HEK293 (cell line): ENCODE data around the gene LAMP1.

ENCODE experiments used
- ATF2 ChIP-seq: fragments of 450-650 bp; formaldehyde crosslinking; IDR thresholded peaks from 2 replicates; pipeline ENCODE4 v1.5.1; 2016; ENCODE audit warnings: missing biosample characterization, missing genetic modification characterization, low read depth
- ELK4 ChIP-seq: IDR thresholded peaks from 2 replicates; pipeline ENCODE4 v1.6.1; 2011; ENCODE audit warnings: mild to moderate bottlenecking, low read depth, low read length, borderline replicate concordance
- GLI4 ChIP-seq: fragments of 450-650 bp; formaldehyde crosslinking; IDR thresholded peaks from 2 replicates; pipeline ENCODE4 v1.5.1; 2016; ENCODE audit warnings: missing biosample characterization, missing genetic modification characterization
- GLIS2 ChIP-seq: fragments of 450-650 bp; formaldehyde crosslinking; IDR thresholded peaks from 2 replicates; pipeline ENCODE4 v1.5.1; 2016; ENCODE audit warnings: missing biosample characterization, missing genetic modification characterization
- HOXC10 ChIP-seq: sonication (generic); formaldehyde crosslinking; IDR thresholded peaks from 2 replicates; pipeline ENCODE4 v1.8.1; 2023; ENCODE audit warnings: mild to moderate bottlenecking, missing genetic modification reagents
- KLF9 ChIP-seq: fragments of 450-650 bp; formaldehyde crosslinking; IDR thresholded peaks from 2 replicates; pipeline ENCODE4 v1.5.1; 2016; ENCODE audit warnings: missing biosample characterization, missing genetic modification characterization, low read depth
- PATZ1 ChIP-seq: fragments of 450-650 bp; formaldehyde crosslinking; IDR thresholded peaks from 2 replicates; pipeline ENCODE4 v1.5.1; 2016; ENCODE audit warnings: missing biosample characterization, missing genetic modification characterization
- PBX3 ChIP-seq: sonication (generic); formaldehyde crosslinking; IDR thresholded peaks from 2 replicates; pipeline ENCODE4 v1.8.1; 2022; ENCODE audit warnings: mild to moderate bottlenecking, moderate library complexity, missing genetic modification reagents
- PRDM6 ChIP-seq: fragments of 450-650 bp; formaldehyde crosslinking; IDR thresholded peaks from 2 replicates; pipeline ENCODE4 v1.5.1; 2017; ENCODE audit warnings: missing biosample characterization, missing genetic modification characterization
- YY1 ChIP-seq: fragments of 450-650 bp; formaldehyde crosslinking; IDR thresholded peaks from 2 replicates; pipeline ENCODE4 v1.5.1; 2018; ENCODE audit warnings: missing biosample characterization, missing genetic modification characterization
- ZBTB1 ChIP-seq: fragments of 450-650 bp; formaldehyde crosslinking; IDR thresholded peaks from 2 replicates; pipeline ENCODE4 v1.5.1; 2016; ENCODE audit warnings: missing biosample characterization, missing genetic modification characterization
- ZBTB17 ChIP-seq: fragments of 450-650 bp; formaldehyde crosslinking; IDR thresholded peaks from 2 replicates; pipeline ENCODE4 v1.5.1; 2016; ENCODE audit warnings: missing biosample characterization, missing genetic modification characterization
- ZBTB7A ChIP-seq: fragments of 450-650 bp; formaldehyde crosslinking; IDR thresholded peaks from 2 replicates; pipeline ENCODE4 v1.5.1; 2016; ENCODE audit warnings: low read depth, missing biosample characterization, missing genetic modification characterization
- ZFP3 ChIP-seq: fragments of 450-650 bp; formaldehyde crosslinking; IDR thresholded peaks from 2 replicates; pipeline ENCODE4 v1.5.1; 2016; ENCODE audit warnings: low read depth, missing biosample characterization, missing genetic modification characterization
- ZIC2 ChIP-seq: fragments of 450-650 bp; formaldehyde crosslinking; IDR thresholded peaks from 2 replicates; pipeline ENCODE4 v1.5.1; 2016; ENCODE audit warnings: missing biosample characterization, missing genetic modification characterization
- ZNF10 ChIP-seq: fragments of 450-650 bp; formaldehyde crosslinking; IDR thresholded peaks from 2 replicates; pipeline ENCODE4 v1.5.1; 2017; ENCODE audit warnings: missing biosample characterization, missing genetic modification characterization
- ZNF121 ChIP-seq: fragments of 450-650 bp; formaldehyde crosslinking; IDR thresholded peaks from 2 replicates; pipeline ENCODE4 v1.5.1; 2016; ENCODE audit warnings: missing biosample characterization, missing genetic modification characterization
- ZNF138 ChIP-seq: fragments of 450-650 bp; formaldehyde crosslinking; IDR thresholded peaks from 2 replicates; pipeline ENCODE4 v1.5.1; 2016; ENCODE audit warnings: missing biosample characterization, missing genetic modification characterization, borderline replicate concordance
- ZNF146 ChIP-seq: fragments of 450-650 bp; formaldehyde crosslinking; IDR thresholded peaks from 2 replicates; pipeline ENCODE4 v1.5.1; 2016; ENCODE audit warnings: missing biosample characterization, missing genetic modification characterization
- ZNF274 ChIP-seq, 2 experiments: fragments of 200-500 bp in 1 of 2; fragments of 450-650 bp in 1 of 2; sonication (Bioruptor generic) in 1 of 2; formaldehyde crosslinking in 1 of 2; IDR thresholded peaks; 2 replicates each; pipeline versions ENCODE4 v1.5.1 to v1.6.1; 2014 to 2016; ENCODE audit warnings: borderline replicate concordance in 1 of 2, inconsistent platforms in 1 of 2, low read length in 1 of 2, missing biosample characterization in 1 of 2, missing genetic modification characterization in 1 of 2
- ZNF302 ChIP-seq: fragments of 450-650 bp; formaldehyde crosslinking; IDR thresholded peaks from 2 replicates; pipeline ENCODE4 v1.5.1; 2016; ENCODE audit warnings: missing biosample characterization, missing genetic modification characterization, low read depth
- ZNF311 ChIP-seq: fragments of 450-650 bp; formaldehyde crosslinking; IDR thresholded peaks from 2 replicates; pipeline ENCODE4 v1.5.1; 2017; ENCODE audit warnings: missing biosample characterization, missing genetic modification characterization, borderline replicate concordance
- ZNF37A ChIP-seq: fragments of 450-650 bp; IDR thresholded peaks from 2 replicates; pipeline ENCODE4 v1.5.1; 2018; ENCODE audit warnings: missing biosample characterization, missing genetic modification characterization
- ZNF391 ChIP-seq: fragments of 450-650 bp; formaldehyde crosslinking; IDR thresholded peaks from 2 replicates; pipeline ENCODE4 v1.5.1; 2016; ENCODE audit warnings: low read depth, missing biosample characterization, missing genetic modification characterization, borderline replicate concordance
- ZNF404 ChIP-seq: fragments of 450-650 bp; formaldehyde crosslinking; IDR thresholded peaks from 2 replicates; pipeline ENCODE4 v1.5.1; 2017; ENCODE audit warnings: missing biosample characterization, missing genetic modification characterization
- ZNF416 ChIP-seq: fragments of 450-650 bp; formaldehyde crosslinking; IDR thresholded peaks from 2 replicates; pipeline ENCODE4 v1.5.1; 2016; ENCODE audit warnings: missing biosample characterization, missing genetic modification characterization
- ZNF521 ChIP-seq: fragments of 450-650 bp; formaldehyde crosslinking; IDR thresholded peaks from 2 replicates; pipeline ENCODE4 v1.5.1; 2017; ENCODE audit warnings: missing biosample characterization, mild to moderate bottlenecking, missing genetic modification characterization
- ZNF549 ChIP-seq: fragments of 450-650 bp; IDR thresholded peaks from 2 replicates; pipeline ENCODE4 v1.5.1; 2018; ENCODE audit warnings: missing biosample characterization, missing genetic modification characterization, mild to moderate bottlenecking, inconsistent platforms, moderate library complexity
- ZNF624 ChIP-seq: fragments of 450-650 bp; formaldehyde crosslinking; IDR thresholded peaks from 2 replicates; pipeline ENCODE4 v1.5.1; 2017; ENCODE audit warnings: missing biosample characterization, missing genetic modification characterization
- ZNF704 ChIP-seq: fragments of 450-650 bp; formaldehyde crosslinking; IDR thresholded peaks from 2 replicates; pipeline ENCODE4 v1.5.1; 2016; ENCODE audit warnings: missing biosample characterization, missing genetic modification characterization
- ZNF76 ChIP-seq: fragments of 450-650 bp; formaldehyde crosslinking; IDR thresholded peaks from 2 replicates; pipeline ENCODE4; 2016; ENCODE audit warnings: low read depth, missing biosample characterization, missing genetic modification characterization, borderline replicate concordance
- ZSCAN30 ChIP-seq: fragments of 450-650 bp; IDR thresholded peaks from 2 replicates; pipeline ENCODE4 v1.5.1; 2018; ENCODE audit warnings: missing biosample characterization, mild to moderate bottlenecking, missing genetic modification characterization, moderate library complexity

The LAMP1 gene

GRCh38 chr13:113296823-113297369, at the start of gene LAMP1 (continued):
- TF ChIP-seq PATZ1 (tag by site-specific recombination), result peak; percentile 92
- peak; percentile 91 for TF ChIP-seq GLI4 (tag by site-specific recombination)
- 0 out of 2 replicates have a peak, but pooled peaks have one; percentile 84 for TF ChIP-seq HOXC10
- TF ChIP-seq KLF9, result peak; percentile 88
- no peak for TF ChIP-seq ZNF311 (tag by site-specific recombination)
- TF ChIP-seq ZNF76 (tag by site-specific recombination), result peak; percentile 87
- peak; percentile 86 for TF ChIP-seq GLIS2
- no peak for TF ChIP-seq ATF2 (tag by site-specific recombination)
- TF ChIP-seq ZNF146 (tag by site-specific recombination), result peak; percentile 99
- TF ChIP-seq ZNF138, result 0 out of 2 replicates have a peak, but pooled peaks have one; percentile 56
- peak; percentile 91 for TF ChIP-seq ZBTB17 (tag by site-specific recombination)
- no peak for TF ChIP-seq ZNF416 (tag by site-specific recombination)
- peak; percentile 99 for TF ChIP-seq ZNF391 (tag by site-specific recombination)
- peak; percentile 98 for TF ChIP-seq ZBTB1 (tag by site-specific recombination)
- no peak for TF ChIP-seq ZNF302 (tag by site-specific recombination)
- no peak for TF ChIP-seq ZNF274 (IDR thresholded peaks at IDR 0.05; ENCODE audit: low read length)
- no peak for TF ChIP-seq ZNF274 (tag by site-specific recombination; IDR thresholded peaks at IDR 0.05; ENCODE audit: borderline replicate concordance)
- TF ChIP-seq ZNF121 (tag by site-specific recombination), result peak; percentile 80
- TF ChIP-seq YY1 (tag by site-specific recombination), result peak; percentile 88
- TF ChIP-seq PRDM6 (tag by site-specific recombination), result peak; percentile 56
- peak; percentile 100 for TF ChIP-seq ZBTB7A
- 0 out of 2 replicates have a peak, but pooled peaks have one; percentile 11 for TF ChIP-seq ZFP3 (tag by site-specific recombination)
- no peak for TF ChIP-seq ZNF521
- TF ChIP-seq ZSCAN30 (tag by site-specific recombination), result peak; percentile 98
- no peak for TF ChIP-seq ELK4
- peak; percentile 96 for TF ChIP-seq ZNF704 (tag by site-specific recombination)
- peak; percentile 50; the same call in 1 of the 2 replicates for TF ChIP-seq ZNF37A
- TF ChIP-seq ZIC2, result peak; percentile 70
- peak; percentile 95; the same call in 1 of the 2 replicates for TF ChIP-seq PBX3
- TF ChIP-seq ZNF549 (tag by site-specific recombination), result no peak
- peak; percentile 62 for TF ChIP-seq ZNF10
- no peak for TF ChIP-seq ZNF404
- TF ChIP-seq ZNF624 (tag by site-specific recombination), result no peak
